NB4 (cell line): ENCODE results near the gene SMPDL3A.

ENCODE experiments used
- DNase-seq: peaks from one replicate; pipeline ENCODE4 v3.0.0; 2010; ENCODE audit warnings: low read depth
- H3K4me3 ChIP-seq: one replicate; pipeline ENCODE4 v1.5.1; 2011; ENCODE audit warnings: mild to moderate bottlenecking, low read depth, low read length, moderate library complexity
- CTCF ChIP-seq: IDR thresholded peaks from one replicate; pipeline ENCODE4 v1.5.1; 2012; ENCODE audit warnings: low read depth, low read length
- MAX ChIP-seq: IDR thresholded peaks from 2 replicates; pipeline ENCODE4 v1.6.1; 2011; ENCODE audit warnings: low read depth, low read length
- MYC ChIP-seq: IDR thresholded peaks from 2 replicates; pipeline ENCODE4 v1.6.1; 2011; ENCODE audit warnings: low read depth, low read length
- POLR2A ChIP-seq: IDR thresholded peaks from 2 replicates; pipeline ENCODE4 v1.6.1; 2011; ENCODE audit warnings: mild to moderate bottlenecking; ENCODE audit not compliant: insufficient read length; ENCODE audit errors: extremely low read depth

The SMPDL3A gene

GRCh38 chr6:122801397-122801796, 12.3 kb downstream of the SMPDL3A start:
- DNase-seq = no peak
- no peak for TF ChIP-seq POLR2A
- no peak for TF ChIP-seq MAX
- TF ChIP-seq CTCF = no peak
- no peak overlapping the region for H3K4me3 ChIP-seq

- DNase-seq = no peak
- no peak overlapping the region for H3K4me3 ChIP-seq
- TF ChIP-seq MAX (no peak), CTCF (no peak), MYC (no peak)
Measured at GRCh38 chr6:122803171-122803661, 14.2 kb downstream of the SMPDL3A start.

- H3K4me3 ChIP-seq = no peak overlapping the region
- TF ChIP-seq MYC (no peak), CTCF (no peak), POLR2A (no peak), MAX (no peak)
- DNase-seq = no peak
Measured at GRCh38 chr6:122804962-122805485, 16.0 kb downstream of the SMPDL3A start.

- H3K4me3 ChIP-seq = no peak overlapping the region
- TF ChIP-seq MAX (no peak), POLR2A (no peak), MYC (no peak), CTCF (no peak)
- no peak for DNase-seq
Measured at GRCh38 chr6:122806291-122806690, 17.2 kb downstream of the SMPDL3A start.

GRCh38 chr6:122808121-122808885, 19.2 kb downstream of the SMPDL3A start:
- no peak overlapping the region for H3K4me3 ChIP-seq
- TF ChIP-seq POLR2A = no peak
- DNase-seq = no peak

GRCh38 chr6:122809001-122809400, 19.9 kb downstream of the SMPDL3A start:
- no peak overlapping the region for H3K4me3 ChIP-seq
- TF ChIP-seq MAX (no peak), CTCF (no peak), POLR2A (no peak), MYC (no peak)
- no peak for DNase-seq
